Tibial nerve (tissue), 4 donors: ENCODE data around the gene DNAH3. TPM values are rescaled to one million over a fixed set of nuclear protein-coding genes. Genes with fewer than 3 reads are reported as not detected.

Experiments used
- DNase-seq, 2 donors: peaks; one replicate each; pipeline ENCODE4 v3.0.0-alpha.2; 2019; ENCODE audit warnings: low spot score in 2 of 2
- H3K27ac ChIP-seq, 4 donors: fragments of 200-600 bp; sonication (generic) in 3 of 4; one replicate each; pipeline ENCODE4 v1.5.1; 2017 to 2019; ENCODE audit warnings: mild to moderate bottlenecking in 1 of 4
- H3K27me3 ChIP-seq, 2 donors: fragments of 200-600 bp; sonication (generic) in 1 of 2; one replicate each; pipeline versions ENCODE4 v1.5.1 to v1.6.0; 2017 to 2019
- H3K36me3 ChIP-seq, 3 donors: fragments of 200-600 bp; sonication (generic); one replicate each; pipeline ENCODE4 v1.5.1; 2018 to 2019
- H3K4me1 ChIP-seq, 4 donors: fragments of 200-600 bp; sonication (generic) in 3 of 4; one replicate each; pipeline ENCODE4 v1.5.1; 2017 to 2019
- H3K4me3 ChIP-seq, 4 donors: fragments of 200-600 bp; sonication (generic) in 3 of 4; one replicate each; pipeline ENCODE4 v1.5.1; 2017 to 2019; ENCODE audit warnings: mild to moderate bottlenecking in 1 of 4, moderate library complexity in 1 of 4
- H3K9me3 ChIP-seq, 4 donors: fragments of 200-600 bp; sonication (generic) in 3 of 4; one replicate each; pipeline ENCODE4 v1.5.1; 2017 to 2019
- EP300 ChIP-seq, 2 donors: sonication (generic); formaldehyde crosslinking; IDR thresholded peaks; one replicate each; pipeline ENCODE4 v1.6.1; 2017; ENCODE audit warnings: antibody characterized with exemption in 2 of 2, mild to moderate bottlenecking in 1 of 2
- POLR2A ChIP-seq, 2 donors: fragments of 450-650 bp; IDR thresholded peaks; one replicate each; pipeline ENCODE4 v1.6.1; 2017; ENCODE audit warnings: antibody characterized with exemption in 2 of 2, mild to moderate bottlenecking in 2 of 2, moderate library complexity in 2 of 2
- WGBS, 2 donors: methylation state at CpG; one replicate each; pipeline ENCODE4 v1.1.5; 2018; 5-methylcytosine and 5-hydroxymethylcytosine counted together
- total RNA-seq, 4 donors: library from RNA; depleted of rRNA; stranded (reverse); fragments of >200 nt; gene quantifications; one replicate each; pipeline ENCODE4 v1.1.0, GENCODE V29; 2016
- TF ChIP-seq, protein P1 (sequence below), 5 experiments: fragments of 200-600 bp in 3 of 5; fragments of 450-650 bp in 2 of 5; sonication (generic) in 3 of 5; IDR thresholded peaks; one replicate each; pipeline ENCODE4 v1.5.1; 2016 to 2019; ENCODE audit warnings: antibody characterized with exemption in 5 of 5, mild to moderate bottlenecking in 3 of 5, moderate library complexity in 2 of 5

The DNAH3 gene
- total RNA-seq, 4 donors from 2014 or later = not detected

DNA sequence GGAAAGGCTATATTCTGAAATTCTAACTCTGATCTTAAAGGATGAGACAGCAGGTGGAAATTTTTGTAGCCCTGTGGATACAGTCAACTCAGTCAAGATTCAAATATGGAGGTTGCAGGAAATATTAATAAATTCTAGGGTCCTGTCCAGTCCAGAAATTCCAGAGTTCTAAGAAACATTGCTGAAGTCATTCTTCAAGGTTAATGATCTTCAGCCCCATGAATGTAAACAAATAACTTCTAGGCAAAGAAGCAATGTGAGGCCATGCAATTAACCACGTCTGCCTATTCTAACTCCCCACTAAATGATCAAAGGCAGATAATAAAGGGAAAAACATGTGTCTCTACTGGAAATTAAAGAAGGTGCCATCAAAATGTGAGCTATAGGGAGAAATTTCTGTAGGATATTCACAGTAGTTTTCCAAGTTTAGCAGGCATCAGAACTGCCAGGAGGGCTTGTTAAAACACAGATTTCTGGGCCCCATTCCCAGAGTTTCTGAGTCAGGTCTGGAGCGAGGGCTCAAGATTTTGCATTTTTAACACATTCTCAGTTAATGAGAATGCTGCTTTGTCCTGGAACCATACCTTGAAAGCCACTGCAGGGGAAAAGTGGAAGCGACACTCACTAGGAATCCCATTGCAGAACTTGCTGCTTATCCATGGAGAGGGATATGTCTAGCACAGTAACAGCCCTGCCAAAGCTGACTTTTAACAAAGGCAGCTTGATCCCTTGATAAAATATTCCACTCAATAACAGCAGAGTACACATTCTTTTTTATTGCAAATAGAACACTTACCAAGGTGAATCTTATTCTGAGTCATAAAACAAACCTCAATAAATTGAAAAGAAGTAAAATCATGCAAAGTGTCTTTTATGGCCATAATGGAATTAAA is 61.8 kb downstream of the DNAH3 start:
- Histone ChIP-seq H3K4me1 (no peaks in the 10 kb centered on the region), H3K9me3 (no peaks in the 10 kb centered on the region), H3K36me3 (no peaks in the 10 kb centered on the region), H3K27ac (no peak overlapping the region), H3K27me3 (no peaks in the 10 kb centered on the region), H3K4me3 (no peak overlapping the region)
- TF ChIP-seq EP300 (IDR thresholded peaks at IDR 0.05) (no peak), POLR2A (IDR thresholded peaks at IDR 0.05) (no peak)
- TF ChIP-seq, protein P1, sequence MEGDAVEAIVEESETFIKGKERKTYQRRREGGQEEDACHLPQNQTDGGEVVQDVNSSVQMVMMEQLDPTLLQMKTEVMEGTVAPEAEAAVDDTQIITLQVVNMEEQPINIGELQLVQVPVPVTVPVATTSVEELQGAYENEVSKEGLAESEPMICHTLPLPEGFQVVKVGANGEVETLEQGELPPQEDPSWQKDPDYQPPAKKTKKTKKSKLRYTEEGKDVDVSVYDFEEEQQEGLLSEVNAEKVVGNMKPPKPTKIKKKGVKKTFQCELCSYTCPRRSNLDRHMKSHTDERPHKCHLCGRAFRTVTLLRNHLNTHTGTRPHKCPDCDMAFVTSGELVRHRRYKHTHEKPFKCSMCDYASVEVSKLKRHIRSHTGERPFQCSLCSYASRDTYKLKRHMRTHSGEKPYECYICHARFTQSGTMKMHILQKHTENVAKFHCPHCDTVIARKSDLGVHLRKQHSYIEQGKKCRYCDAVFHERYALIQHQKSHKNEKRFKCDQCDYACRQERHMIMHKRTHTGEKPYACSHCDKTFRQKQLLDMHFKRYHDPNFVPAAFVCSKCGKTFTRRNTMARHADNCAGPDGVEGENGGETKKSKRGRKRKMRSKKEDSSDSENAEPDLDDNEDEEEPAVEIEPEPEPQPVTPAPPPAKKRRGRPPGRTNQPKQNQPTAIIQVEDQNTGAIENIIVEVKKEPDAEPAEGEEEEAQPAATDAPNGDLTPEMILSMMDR (IDR thresholded peaks at IDR 0.05) = no peak
- no peak for DNase-seq
- WGBS, 2 donors = 47 to 65% methylated on average over 3 of the region's 3 CpGs

DNA sequence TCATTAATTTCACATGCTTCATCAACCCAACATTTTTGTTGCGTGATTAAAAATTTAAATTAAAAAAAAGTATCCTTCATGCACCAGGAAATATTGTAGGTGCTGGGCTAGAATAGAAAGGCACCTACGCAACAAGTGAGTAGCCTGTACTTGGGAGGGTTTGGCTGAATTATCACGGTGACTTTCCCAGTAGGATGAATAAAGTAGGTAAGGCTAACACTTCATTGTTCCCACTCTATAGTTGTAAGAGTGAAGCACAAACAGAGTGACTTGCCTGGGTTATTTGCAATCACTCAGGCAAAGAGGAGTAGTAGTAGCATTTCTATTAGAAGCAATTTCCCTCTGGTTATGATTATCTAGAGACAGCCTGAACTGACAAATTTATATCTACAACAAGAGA is 62.5 kb downstream of the DNAH3 start:
- no peak for DNase-seq
- Histone ChIP-seq H3K27ac (no peak overlapping the region), H3K36me3 (no peaks in the 10 kb centered on the region), H3K4me3 (no peak overlapping the region), H3K9me3 (no peaks in the 10 kb centered on the region), H3K4me1 (peaks cover 0 to 4% (median 0%) of the 10 kb centered on the region in 4 donors), H3K27me3 (no peaks in the 10 kb centered on the region)
- 85 to 86% methylated on average over 3 of the region's 3 CpGs for WGBS, 2 donors
- no peak for TF ChIP-seq EP300 (IDR thresholded peaks at IDR 0.05)
- no peak for TF ChIP-seq POLR2A (IDR thresholded peaks at IDR 0.05)
- TF ChIP-seq, protein P1 (IDR thresholded peaks at IDR 0.05) = no peak

DNA sequence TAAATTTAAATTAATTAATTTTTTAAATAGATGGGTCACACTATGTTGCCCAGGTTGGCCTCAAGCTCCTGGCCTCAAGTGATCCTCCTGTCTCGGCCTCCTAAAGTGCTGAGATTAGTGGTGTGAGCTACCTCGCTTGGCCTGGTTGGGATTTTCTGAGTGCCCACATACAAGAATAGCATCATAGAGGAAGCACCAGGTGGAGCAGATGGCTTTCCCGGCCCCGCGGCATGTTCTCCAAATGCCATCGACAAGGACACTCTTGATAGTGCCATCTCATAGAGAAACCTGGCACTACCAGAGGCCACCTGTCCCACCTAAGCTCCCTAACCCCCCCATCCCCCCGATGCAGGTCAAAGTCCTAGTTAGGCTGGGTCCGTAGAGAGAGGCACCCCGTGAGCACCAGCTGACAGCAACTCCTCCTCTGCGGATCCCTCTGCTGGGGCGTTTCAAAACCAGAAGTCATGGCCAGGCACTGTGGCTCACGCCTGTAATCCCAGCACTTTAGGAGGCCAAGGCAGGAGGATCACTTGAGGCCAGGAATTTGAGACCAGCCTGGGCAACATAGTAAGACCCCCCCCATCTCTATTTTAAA is 65.9 kb downstream of the DNAH3 start:
- H3K4me3 ChIP-seq = no peak overlapping the region
- no peak for DNase-seq
- 88 to 90% methylated on average over 10 to 12 of the region's 12 CpGs for WGBS, 2 donors
- no peaks in the 10 kb centered on the region for H3K27me3 ChIP-seq
- H3K27ac ChIP-seq = no peak overlapping the region
- H3K4me1 ChIP-seq = peaks cover 0 to 4% (median 0%) of the 10 kb centered on the region in 4 donors
- H3K9me3 ChIP-seq = no peaks in the 10 kb centered on the region
- no peaks in the 10 kb centered on the region for H3K36me3 ChIP-seq
- TF ChIP-seq EP300 (IDR thresholded peaks at IDR 0.05) (no peak), POLR2A (IDR thresholded peaks at IDR 0.05) (no peak)
- TF ChIP-seq, protein P1 (IDR thresholded peaks at IDR 0.05) = no peak

DNA sequence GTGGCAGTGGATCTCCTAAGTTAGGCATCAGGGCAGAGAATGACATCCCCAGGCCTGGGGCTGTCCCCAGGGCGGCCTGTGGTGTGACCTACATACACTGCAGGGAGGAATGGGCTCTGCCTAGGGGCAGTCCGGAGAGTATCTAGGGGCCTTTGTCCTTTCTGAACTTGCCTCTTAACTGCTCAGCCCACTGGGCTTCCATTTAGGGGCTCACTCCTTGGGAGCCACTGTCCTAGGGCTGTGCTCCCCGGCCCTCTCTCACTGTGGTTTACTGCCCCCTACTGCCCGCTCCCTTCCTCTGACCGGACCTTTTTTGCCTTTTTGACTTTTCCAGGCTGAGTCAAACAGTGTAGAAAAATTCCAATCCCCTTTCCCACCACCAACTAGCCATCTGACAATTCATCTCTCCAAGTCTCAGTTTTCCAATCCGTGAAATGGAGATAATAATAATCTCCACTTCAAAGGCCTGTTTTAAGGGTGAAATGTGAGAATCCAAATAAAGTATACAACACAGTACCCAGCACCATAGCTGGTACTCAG is 66.8 kb downstream of the DNAH3 start:
- Histone ChIP-seq H3K36me3 (no peaks in the 10 kb centered on the region), H3K4me1 (peaks cover 0 to 4% (median 0%) of the 10 kb centered on the region in 4 donors), H3K9me3 (no peaks in the 10 kb centered on the region), H3K27me3 (no peaks in the 10 kb centered on the region), H3K4me3 (no peak overlapping the region), H3K27ac (peak overlapping the region in 1 of 4 donors; percentile 51)
- TF ChIP-seq, protein P1 (IDR thresholded peaks at IDR 0.05) = peak; percentile 60 to 84 (median 71)
- no peak for TF ChIP-seq POLR2A (IDR thresholded peaks at IDR 0.05)
- DNase-seq = peak; percentile 59 to 79
- 29 to 34% methylated on average over 6 of the region's 6 CpGs for WGBS, 2 donors

DNA sequence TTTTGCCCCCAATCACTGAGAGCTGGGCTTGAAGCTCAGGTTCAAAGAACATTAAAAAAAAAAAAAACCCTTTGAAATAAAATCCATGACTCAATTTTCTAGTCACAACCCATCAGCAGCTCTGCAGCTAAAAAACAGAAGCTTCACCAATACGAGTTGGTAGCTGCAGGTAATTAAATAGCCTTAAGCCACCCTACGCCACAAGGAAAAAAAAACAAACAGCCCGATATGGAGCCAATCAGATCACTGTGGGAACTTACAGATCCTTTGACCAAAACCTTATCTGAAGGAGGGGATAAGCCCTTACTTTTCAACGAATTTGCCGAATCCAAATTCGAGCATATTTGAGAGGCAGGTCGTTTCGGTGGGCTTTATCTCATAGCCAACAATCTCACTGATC is 69.3 kb downstream of the DNAH3 start:
- H3K4me3 ChIP-seq = no peak overlapping the region
- DNase-seq = no peak
- no peaks in the 10 kb centered on the region for H3K27me3 ChIP-seq
- H3K36me3 ChIP-seq = no peaks in the 10 kb centered on the region
- no peaks in the 10 kb centered on the region for H3K9me3 ChIP-seq
- WGBS, 2 donors = 68 to 84% methylated on average over 8 of the region's 8 CpGs
- peaks cover 0 to 4% (median 0%) of the 10 kb centered on the region in 4 donors for H3K4me1 ChIP-seq
- H3K27ac ChIP-seq = no peak overlapping the region
- TF ChIP-seq, protein P1 (IDR thresholded peaks at IDR 0.05) = no peak
- TF ChIP-seq POLR2A (IDR thresholded peaks at IDR 0.05) = no peak
